ENCODE measurements around the gene ZNF616. TPM values are rescaled to one million over a fixed set of nuclear protein-coding genes. Genes with fewer than 3 reads are reported as not detected.
A peak's percentile ranks its signal among the peaks of the same experiment; 100 is the strongest.

ZNF616 gene
- total and polyA plus RNA-seq, 4 donors = 2.6 to 18.0 (median 5.2) TPM

DNA sequence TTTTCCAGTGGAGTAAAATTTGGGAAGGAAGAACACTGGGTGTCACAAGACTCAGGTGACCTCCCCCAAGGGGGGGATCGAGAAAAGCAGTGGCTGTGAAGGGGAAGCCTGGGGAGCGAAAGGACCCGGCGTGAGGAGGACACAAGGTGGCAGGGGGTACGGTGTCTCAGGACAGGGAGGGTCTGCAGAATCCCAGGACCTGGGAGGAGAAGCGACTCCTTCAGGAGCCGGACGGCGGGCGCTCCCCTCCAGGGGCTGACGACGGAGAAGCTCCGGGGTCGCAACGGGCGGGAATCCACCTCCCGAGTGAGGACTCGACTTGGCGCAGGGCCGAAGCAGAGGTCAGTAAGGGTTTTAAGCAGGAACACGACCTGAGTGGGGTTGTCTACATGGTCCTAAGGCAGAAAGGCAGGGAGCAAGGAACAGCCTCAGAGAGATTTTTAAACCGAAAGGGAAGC, 31.2 kb upstream of the ZNF616 start:
- H3K36me3 ChIP-seq (ENCODE audit: control insufficient read depth in 4 of 4, insufficient read depth in 4 of 4, low read length in 4 of 4) = peaks cover 3 to 20% (median 12%) of the 10 kb centered on the region in 4 donors
- ATAC-seq (ENCODE audit: insufficient read depth, low FRiP score) = no peak
- no peak for TF ChIP-seq CTCF (IDR thresholded peaks at IDR 0.05; ENCODE audit: control extremely low read depth, extremely low read depth)
- H3K9ac ChIP-seq (ENCODE audit: insufficient read depth in 1 of 2, low read length in 2 of 2) = peak overlapping the region; percentile 64 to 98
- WGBS, 2 donors = 0% methylated on average over 22 of the region's 22 CpGs
- no peaks in the 10 kb centered on the region for H3K27me3 ChIP-seq (ENCODE audit: control insufficient read depth in 3 of 3, insufficient read depth in 3 of 3, low read length in 2 of 3)
- H3K27ac ChIP-seq (ENCODE audit: low read depth in 1 of 2, low read length in 1 of 2) = peak overlapping the region; percentile 63 to 89
- H3K4me3 ChIP-seq = peak overlapping the region; percentile 88
- H3K9me3 ChIP-seq (ENCODE audit: control insufficient read depth in 4 of 4, insufficient read depth in 3 of 4, low read length in 3 of 4) = no peaks in the 10 kb centered on the region
- H3K4me1 ChIP-seq (ENCODE audit: control insufficient read depth in 5 of 5, insufficient read depth in 5 of 5, low read length in 5 of 5) = peaks cover 4 to 16% (median 6%) of the 10 kb centered on the region in 5 donors
- peak in 1 of 3 donors; percentile 32 for DNase-seq

- Histone ChIP-seq H3K9ac (ENCODE audit: insufficient read depth in 1 of 2, low read length in 2 of 2) (peak overlapping the region; percentile 64 to 98), H3K4me1 (ENCODE audit: control insufficient read depth in 5 of 5, insufficient read depth in 5 of 5, low read length in 5 of 5) (peaks cover 4 to 16% (median 6%) of the 10 kb centered on the region in 5 donors), H3K36me3 (ENCODE audit: control insufficient read depth in 4 of 4, insufficient read depth in 4 of 4, low read length in 4 of 4) (peaks cover 6 to 24% (median 15%) of the 10 kb centered on the region in 4 donors), H3K27ac (ENCODE audit: low read depth in 1 of 2, low read length in 1 of 2) (peak overlapping the region; percentile 39 to 63), H3K9me3 (ENCODE audit: control insufficient read depth in 4 of 4, insufficient read depth in 3 of 4, low read length in 3 of 4) (peaks cover 0 to 2% (median 0%) of the 10 kb centered on the region in 4 donors), H3K4me3 (peak overlapping the region; percentile 47), H3K27me3 (ENCODE audit: control insufficient read depth in 3 of 3, insufficient read depth in 3 of 3, low read length in 2 of 3) (no peaks in the 10 kb centered on the region)
- DNase-seq = no peak
- 7 to 25% methylated on average over 5 of the region's 5 CpGs for WGBS, 2 donors
- TF ChIP-seq CTCF (IDR thresholded peaks at IDR 0.05; ENCODE audit: control extremely low read depth, extremely low read depth) = no peak
- no peak for ATAC-seq (ENCODE audit: insufficient read depth, low FRiP score)
These were observed 30.6 kb upstream of the ZNF616 start for GRCh38 chr19:52170304-52170703.

DNA sequence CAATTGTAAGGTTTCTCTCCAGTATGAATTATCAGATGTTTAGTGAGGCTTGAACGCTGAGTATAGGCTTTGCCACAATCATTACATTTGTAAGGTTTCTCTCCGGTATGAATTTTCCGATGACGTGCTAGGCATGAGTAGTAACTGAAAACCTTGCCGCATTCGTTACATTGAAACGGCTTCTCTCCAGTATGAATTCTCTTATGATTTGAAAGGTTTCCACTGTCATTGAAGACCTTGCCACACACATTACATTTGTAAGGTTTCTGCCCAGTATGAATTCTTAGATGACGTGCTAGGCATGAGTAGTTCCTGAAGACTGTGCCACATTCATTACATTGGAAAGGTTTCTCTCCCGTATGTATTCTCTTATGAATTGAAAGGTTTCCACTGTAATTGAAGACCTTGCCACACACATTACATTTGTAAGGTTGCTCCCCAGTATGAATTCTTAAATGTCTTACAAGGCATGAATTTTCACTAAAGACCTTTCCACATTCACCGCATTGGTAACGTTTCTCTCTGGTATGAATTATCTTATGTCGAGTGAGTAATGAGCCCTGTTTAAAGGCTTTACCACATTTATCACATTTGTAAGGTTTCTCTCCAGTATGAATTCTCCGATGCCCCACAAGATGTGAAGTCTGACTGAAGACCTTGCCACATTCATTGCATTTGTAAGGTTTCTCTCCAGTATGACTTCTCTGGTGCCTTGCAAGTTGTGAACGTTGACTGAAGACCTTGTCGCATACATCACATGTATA, 16.0 kb upstream of the ZNF616 start:
- 98% methylated on average over 15 of the region's 15 CpGs for WGBS, 2 donors
- no peak overlapping the region for H3K9ac ChIP-seq (ENCODE audit: insufficient read depth in 1 of 2, low read length in 2 of 2)
- no peaks in the 10 kb centered on the region for H3K27me3 ChIP-seq (ENCODE audit: control insufficient read depth in 3 of 3, insufficient read depth in 3 of 3, low read length in 2 of 3)
- H3K4me1 ChIP-seq (ENCODE audit: control insufficient read depth in 5 of 5, insufficient read depth in 5 of 5, low read length in 5 of 5) = no peaks in the 10 kb centered on the region
- no peak for TF ChIP-seq CTCF (IDR thresholded peaks at IDR 0.05; ENCODE audit: control extremely low read depth, extremely low read depth)
- H3K4me3 ChIP-seq = no peak overlapping the region
- ATAC-seq (ENCODE audit: insufficient read depth, low FRiP score) (no peak), DNase-seq (no peak)
- H3K36me3 ChIP-seq (ENCODE audit: control insufficient read depth in 4 of 4, insufficient read depth in 4 of 4, low read length in 4 of 4) = peaks cover 12 to 48% (median 39%) of the 10 kb centered on the region in 4 donors
- H3K27ac ChIP-seq (ENCODE audit: low read depth in 1 of 2, low read length in 1 of 2) = no peak overlapping the region
- peaks cover 22 to 45% (median 23%) of the 10 kb centered on the region in 4 donors for H3K9me3 ChIP-seq (ENCODE audit: control insufficient read depth in 4 of 4, insufficient read depth in 3 of 4, low read length in 3 of 4)

Data from lung (tissue), 12 donors.